GM18870 (cell line): ENCODE data around the gene DST.
A peak's percentile ranks its signal among the peaks of the same experiment; 100 is the strongest.
"Not testable (repeated sequence)": the region's sequence is repeated elsewhere in the genome, so short reads cannot be mapped to it uniquely, and the experiment has no call there.

ENCODE experiments used
- ATAC-seq: cut with Tn5 transposase; IDR thresholded peaks from one replicate; pipeline ENCODE4 v1.9.1; 2021; ENCODE audit warnings: moderate library complexity; ENCODE audit not compliant: unreplicated experiment

Gene DST

DNA sequence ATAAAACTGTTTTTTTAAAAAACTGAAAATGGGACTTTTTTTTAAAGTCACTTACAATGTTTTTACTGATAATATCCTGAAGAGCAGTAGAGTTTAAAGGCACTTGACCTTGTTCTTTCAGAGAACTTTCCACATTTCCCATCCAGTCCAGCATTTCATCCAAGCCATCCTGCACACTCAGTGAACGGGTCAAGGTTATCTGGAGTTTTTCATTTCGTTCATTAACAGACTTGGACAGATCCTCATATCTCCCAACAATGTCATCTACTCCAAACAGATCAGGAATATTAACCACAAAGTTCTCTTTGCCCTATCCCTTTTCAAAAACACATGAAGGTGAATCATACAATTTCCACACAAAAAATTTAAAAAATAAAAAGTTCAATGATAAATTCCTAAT is 69.1 kb downstream of the DST start:
- no peak for ATAC-seq

- ATAC-seq, result no peak
Observed at GRCh38 chr6:56572788-56573471, 69.8 kb downstream of the DST start.

DNA sequence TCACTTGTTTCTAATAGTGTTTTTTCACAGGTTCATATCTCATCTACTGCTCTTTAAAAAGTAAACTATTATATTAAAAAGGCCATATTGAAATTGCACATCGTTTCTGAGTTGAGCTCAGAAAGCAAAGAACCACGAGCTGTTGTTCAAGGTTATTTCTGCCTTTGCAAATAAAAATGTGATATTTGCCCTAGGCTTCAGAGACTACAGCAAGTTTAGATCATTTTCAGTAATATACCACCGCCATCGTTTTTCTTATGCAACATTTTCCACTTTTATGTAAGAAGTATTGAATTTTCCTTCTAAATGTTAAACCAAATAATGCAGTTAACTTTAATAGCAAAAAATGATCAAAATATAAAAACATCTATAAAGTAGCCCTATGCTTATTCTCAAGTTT is 71.1 kb downstream of the DST start:
- no peak for ATAC-seq

- peak; percentile 82 for ATAC-seq
Observed at GRCh38 chr6:56570413-56571359, 72.0 kb downstream of the DST start.

DNA sequence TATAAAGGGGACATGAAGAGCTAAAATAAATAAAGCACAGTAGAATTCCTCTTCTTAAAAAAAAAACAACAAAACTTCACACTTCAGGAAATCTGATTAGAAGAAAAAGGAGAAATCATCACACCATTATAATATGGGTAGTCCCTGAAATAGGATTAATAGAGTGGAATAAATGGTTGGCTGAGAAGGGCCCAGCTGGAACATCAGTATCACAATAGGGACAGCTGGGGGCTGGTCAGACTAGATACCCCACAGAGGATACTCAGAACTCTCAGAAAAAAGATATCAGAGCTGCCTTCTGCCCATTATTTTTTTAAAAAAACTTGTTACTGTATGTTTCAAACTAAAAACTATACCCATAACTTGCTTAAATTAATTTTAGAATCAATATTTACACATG is 75.2 kb downstream of the DST start:
- ATAC-seq, result no peak

- not testable (repeated sequence) for ATAC-seq
Observed at GRCh38 chr6:56562730-56563129, 80.0 kb downstream of the DST start.

DNA sequence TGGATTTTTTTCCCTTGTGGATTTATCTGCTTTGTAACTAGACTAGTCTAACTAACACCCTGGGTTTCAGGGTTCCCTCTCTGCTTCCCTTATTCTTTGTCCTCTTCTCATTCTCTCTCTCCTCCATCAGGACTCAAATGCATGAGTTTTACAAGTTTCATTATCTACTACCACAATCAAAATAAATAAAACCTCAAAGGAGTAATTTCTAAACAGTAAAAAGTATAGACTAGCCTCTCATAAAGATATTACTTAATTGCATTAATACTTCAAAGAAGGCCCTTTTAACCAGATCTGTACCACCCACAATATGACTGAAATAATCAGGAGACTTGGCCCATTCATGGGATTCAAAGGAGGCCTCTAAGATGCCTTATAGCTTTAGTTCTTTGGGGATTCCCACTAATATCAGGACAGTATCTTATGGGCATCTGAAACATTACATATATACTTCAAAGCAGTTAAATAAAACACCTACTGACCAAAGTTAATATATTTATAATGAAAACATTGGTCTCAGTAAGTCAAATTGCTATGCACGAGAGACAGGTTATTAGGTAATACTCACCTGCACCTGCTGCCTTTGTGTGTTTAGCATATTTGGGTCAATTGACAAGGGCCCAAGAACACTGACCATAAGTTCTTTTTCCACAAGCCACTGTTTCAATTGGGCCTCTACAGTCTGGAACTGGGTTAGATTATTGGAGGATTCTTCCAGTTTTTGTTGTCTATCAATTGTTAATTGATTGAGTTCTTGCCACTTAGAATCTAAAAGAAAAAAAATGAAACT is 85.7 kb downstream of the DST start:
- ATAC-seq, result no peak

DNA sequence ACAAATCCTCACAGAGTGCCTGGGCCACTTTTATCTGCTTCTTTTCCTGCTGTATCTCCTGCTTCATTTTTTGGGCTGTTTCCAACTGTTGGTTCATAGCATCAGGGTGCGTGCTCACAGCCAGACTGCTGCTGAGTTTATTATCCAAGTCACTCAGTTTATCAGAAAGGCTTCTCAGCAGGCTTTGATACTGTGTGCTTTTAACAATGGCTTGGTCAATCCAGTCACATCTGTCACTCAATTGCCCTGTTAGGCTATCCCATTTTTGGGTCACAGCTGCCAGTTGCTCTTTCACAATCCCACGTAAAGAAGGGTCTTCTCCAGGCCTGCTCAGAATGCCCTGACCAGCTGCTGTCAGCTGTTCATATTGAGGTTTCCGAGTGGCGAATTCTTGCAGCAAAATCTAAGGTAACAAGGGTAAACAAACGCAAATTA is 87.2 kb downstream of the DST start:
- no peak for ATAC-seq

DNA sequence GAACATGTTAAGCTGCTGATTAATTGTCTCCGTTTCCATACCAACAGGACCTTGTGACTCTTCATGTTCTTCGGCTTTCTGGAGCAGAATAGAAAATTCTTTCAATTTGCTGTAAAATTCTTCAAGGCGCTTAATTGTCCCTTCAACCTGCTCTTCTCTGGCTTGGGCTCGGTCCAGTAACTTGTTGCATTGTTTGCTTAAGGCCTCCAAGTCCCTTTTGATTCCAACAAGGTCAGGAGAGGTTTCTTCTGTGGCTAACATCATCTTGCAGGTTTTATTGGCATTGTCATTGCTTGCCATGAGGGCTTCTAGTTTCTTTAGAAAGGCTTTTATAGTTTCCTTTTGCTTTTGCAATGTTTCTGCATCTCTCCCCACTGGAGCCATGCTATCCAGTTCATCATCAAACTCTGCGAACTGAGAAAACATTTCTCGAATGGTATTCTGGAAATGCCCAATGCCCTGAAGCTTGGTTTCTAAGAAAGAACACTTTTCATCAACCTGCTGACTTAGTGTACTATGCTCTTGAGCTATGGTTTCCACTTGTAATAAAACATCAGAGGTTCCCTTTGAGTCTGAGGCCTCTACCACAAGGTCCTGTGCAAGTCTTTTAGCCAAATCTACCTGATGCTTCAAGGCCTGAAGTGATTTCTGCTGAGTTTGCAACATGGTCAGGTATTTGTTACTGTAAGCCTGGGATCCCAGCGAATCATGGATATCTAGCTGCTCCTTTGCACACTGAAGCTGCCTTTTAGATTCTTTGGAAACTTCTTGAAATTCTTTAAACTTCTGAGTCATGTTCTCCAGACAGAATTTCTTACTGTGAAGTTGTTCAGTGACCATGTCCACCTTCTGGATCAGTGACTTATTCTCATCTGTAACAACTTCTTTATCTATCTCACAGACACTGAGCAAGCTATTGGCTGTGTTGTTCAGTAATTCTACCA is 90.2 kb downstream of the DST start:
- ATAC-seq, result no peak

- ATAC-seq, result no peak
Observed at GRCh38 chr6:56551409-56552120, 91.1 kb downstream of the DST start.

GRCh38 chr6:56550301-56550700 is 92.4 kb downstream of the DST start:
- ATAC-seq, result no peak

- ATAC-seq, result no peak
Observed at GRCh38 chr6:56549014-56549413, 93.7 kb downstream of the DST start.

DNA sequence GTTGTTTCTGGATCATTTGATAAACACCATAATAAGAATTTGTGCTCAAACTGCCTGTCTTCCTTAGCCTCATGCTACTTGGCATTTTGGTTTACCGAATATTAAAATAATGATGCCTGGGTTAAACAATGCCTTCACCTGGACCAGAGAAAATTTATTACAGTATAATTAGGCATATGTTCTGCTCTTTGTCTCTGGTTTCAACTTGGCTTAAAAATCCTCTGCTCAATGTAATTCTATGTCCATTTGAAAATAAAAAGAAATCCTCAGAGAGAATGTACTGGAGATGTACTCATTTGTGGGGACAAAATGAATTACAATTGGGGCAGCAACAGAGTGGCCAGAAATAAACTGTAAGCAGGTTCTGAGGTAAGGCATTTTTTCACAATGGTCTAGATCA is 95.0 kb downstream of the DST start:
- no peak for ATAC-seq

DNA sequence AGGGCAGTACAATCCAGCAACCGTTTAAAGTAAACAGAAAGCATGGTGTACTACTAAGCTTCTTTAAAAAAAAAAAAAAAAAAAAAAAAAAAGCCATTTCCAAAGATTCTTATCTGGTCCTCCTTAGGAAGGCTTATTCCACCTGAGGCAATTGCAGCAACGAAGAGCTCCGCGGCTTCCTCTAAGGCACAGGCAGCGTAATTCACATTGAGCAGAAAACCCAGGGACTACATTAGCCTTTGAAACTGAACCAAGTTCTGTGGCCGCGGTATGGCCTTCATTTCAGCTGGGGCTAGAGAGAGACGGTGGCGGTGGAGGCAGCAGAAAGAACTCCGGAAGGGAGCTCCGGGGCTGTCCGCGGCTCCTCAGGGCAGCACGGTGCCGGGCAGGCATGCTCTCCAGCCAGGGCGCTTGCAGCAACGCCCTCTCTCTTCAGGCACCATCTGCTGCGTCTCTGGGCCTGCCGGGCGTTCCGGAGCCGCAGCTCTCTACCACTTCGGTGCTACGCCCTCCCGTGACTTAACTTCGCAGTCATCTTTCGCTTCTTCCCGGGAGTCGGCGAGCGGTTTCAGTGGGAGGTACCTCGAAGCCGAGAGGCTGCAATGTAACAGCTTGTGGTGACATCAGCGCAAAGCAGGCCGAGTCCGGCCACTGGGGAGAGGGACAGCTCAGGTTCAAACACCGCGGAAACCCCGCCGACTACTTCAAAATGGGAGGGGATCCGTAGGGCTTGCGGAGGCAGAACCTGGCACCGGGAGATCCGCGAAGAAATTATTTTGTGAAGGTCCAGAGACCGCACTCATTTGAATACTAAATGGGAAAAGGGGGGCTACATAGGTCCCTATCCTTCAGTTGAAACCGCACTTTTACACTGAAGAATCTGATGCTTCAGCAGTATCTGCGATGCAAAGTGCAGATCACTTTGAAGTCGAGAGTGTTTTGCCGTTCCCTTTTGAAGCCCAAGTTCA is 100.0 kb downstream of the DST start:
- peak; percentile 96 for ATAC-seq

- ATAC-seq, result no peak
Observed at GRCh38 chr6:56541741-56542360, 100.8 kb downstream of the DST start.

DNA sequence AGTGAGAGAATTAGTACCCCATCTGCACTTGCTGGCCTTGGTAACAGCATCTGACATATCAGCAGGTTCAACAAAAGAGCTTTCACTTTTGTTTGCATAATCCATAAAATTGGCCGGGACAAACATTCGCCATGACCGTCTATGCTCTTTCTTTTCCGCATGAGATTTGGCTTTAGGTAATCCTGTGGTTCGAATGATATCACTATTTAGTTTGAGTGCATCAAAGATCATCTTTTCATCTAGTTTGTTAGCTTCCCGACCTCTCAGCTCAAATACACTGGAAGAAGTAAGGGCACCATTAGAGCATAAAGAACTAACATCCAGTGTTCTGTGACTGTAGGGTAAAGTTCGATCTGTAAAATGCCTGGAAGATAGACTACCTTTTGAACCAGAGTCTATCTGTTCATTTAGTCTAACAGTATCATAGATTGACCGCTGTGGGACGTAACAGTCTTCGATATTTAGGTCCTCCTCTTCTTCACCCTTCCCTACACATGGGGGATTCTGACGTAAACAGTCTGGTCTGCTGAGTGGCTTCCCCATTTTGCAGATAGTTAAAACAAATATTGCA is 101.6 kb downstream of the DST start:
- no peak for ATAC-seq

- no peak for ATAC-seq
Observed at GRCh38 chr6:56540232-56541029, 102.3 kb downstream of the DST start.
